GM18505 (cell line): ENCODE data around the gene TNFRSF12A.
"Not testable (repeated sequence)": the region's sequence is repeated elsewhere in the genome, so short reads cannot be mapped to it uniquely, and the experiment has no call there.

ENCODE experiments used
- ATAC-seq: cut with Tn5 transposase; IDR thresholded peaks from one replicate; pipeline ENCODE4 v1.9.1; 2021; ENCODE audit not compliant: unreplicated experiment
- POLR2A ChIP-seq: IDR thresholded peaks from 4 replicates; pipeline ENCODE4 v1.6.1; 2011; ENCODE audit warnings: borderline replicate concordance; ENCODE audit not compliant: insufficient read depth, insufficient read length; ENCODE audit errors: extremely low read depth

TNFRSF12A gene

GRCh38 chr16:3057181-3058138, 37.3 kb downstream of the TNFRSF12A start:
- TF ChIP-seq POLR2A: no peak
- no peak for ATAC-seq

- TF ChIP-seq POLR2A: no peak
- ATAC-seq: no peak
Observed at GRCh38 chr16:3058139-3059030, 38.2 kb downstream of the TNFRSF12A start.

- peak; percentile 62 for TF ChIP-seq POLR2A
- peak; percentile 75 for ATAC-seq
Observed at GRCh38 chr16:3059041-3059722, 39.0 kb downstream of the TNFRSF12A start.

GRCh38 chr16:3059723-3060242, 39.6 kb downstream of the TNFRSF12A start:
- no peak for ATAC-seq
- TF ChIP-seq POLR2A: no peak

GRCh38 chr16:3060339-3061127, 40.4 kb downstream of the TNFRSF12A start:
- ATAC-seq: no peak
- no peak for TF ChIP-seq POLR2A

GRCh38 chr16:3062553-3062952, 42.4 kb downstream of the TNFRSF12A start:
- TF ChIP-seq POLR2A: no peak
- ATAC-seq: no peak

GRCh38 chr16:3063625-3064386, 43.6 kb downstream of the TNFRSF12A start:
- no peak for ATAC-seq
- no peak for TF ChIP-seq POLR2A

GRCh38 chr16:3065069-3065741, 45.0 kb downstream of the TNFRSF12A start, which contains the start of gene IL32:
TSS of gene IL32 (plus strand) at chr16:3065640. CDS start at chr16:3065812, 172 bp downstream.
- no peak for ATAC-seq
- no peak for TF ChIP-seq POLR2A

GRCh38 chr16:3065742-3066439, 45.7 kb downstream of the TNFRSF12A start:
- ATAC-seq: no peak
- no peak for TF ChIP-seq POLR2A

GRCh38 chr16:3066440-3066748, 46.2 kb downstream of the TNFRSF12A start:
- ATAC-seq: no peak
- TF ChIP-seq POLR2A: no peak

GRCh38 chr16:3068487-3068886, 48.3 kb downstream of the TNFRSF12A start:
- no peak for TF ChIP-seq POLR2A
- no peak for ATAC-seq

- ATAC-seq: not testable (repeated sequence)
Observed at GRCh38 chr16:3069146-3069545, 49.0 kb downstream of the TNFRSF12A start.
